Fibroblast of lung (primary cell): ENCODE data around the gene BFSP2. TPM values are rescaled to one million over a fixed set of nuclear protein-coding genes. Genes with fewer than 3 reads are reported as not detected.

Source experiments
- DNase-seq, 2 donors: peaks; one replicate each; pipeline versions ENCODE4 v3.0.0 to v3.0.0-alpha.2; 2010; ENCODE audit warnings: low read depth in 2 of 2
- H2AFZ ChIP-seq: 2 replicates; pipeline ENCODE4 v1.5.1; 2012; ENCODE audit warnings: low read length, control low read depth, inconsistent platforms
- H3K27ac ChIP-seq: 2 replicates; pipeline ENCODE4 v1.5.1; 2011; ENCODE audit warnings: low read length, control low read depth; ENCODE audit not compliant: insufficient read depth
- H3K27me3 ChIP-seq: 2 replicates; pipeline ENCODE4 v1.5.1; 2011; ENCODE audit warnings: mild to moderate bottlenecking, low read length; ENCODE audit not compliant: control insufficient read depth, insufficient read depth
- H3K36me3 ChIP-seq: 2 replicates; pipeline ENCODE4 v1.5.1; 2011; ENCODE audit warnings: low read length; ENCODE audit not compliant: control insufficient read depth, insufficient read depth
- H3K4me1 ChIP-seq: 2 replicates; pipeline ENCODE4 v1.5.1; 2011; ENCODE audit warnings: low read length; ENCODE audit not compliant: control insufficient read depth, insufficient read depth; ENCODE audit errors: extremely low read depth
- H3K4me2 ChIP-seq: 2 replicates; pipeline ENCODE4 v1.5.1; 2011; ENCODE audit warnings: low read length, control low read depth; ENCODE audit not compliant: insufficient read depth; ENCODE audit errors: extremely low read depth
- H3K4me3 ChIP-seq, 4 experiments: fragments of 200-600 bp in 1 of 4; sonication (generic) in 1 of 4; replicated peaks in 1 of 4; 2 replicates each; pipeline ENCODE4 v1.5.1; 2011 to 2016; ENCODE audit warnings: low read length in 4 of 4, low read depth in 3 of 4, mild to moderate bottlenecking in 3 of 4, control low read depth in 2 of 4, inconsistent platforms in 1 of 4, mixed read lengths in 1 of 4; ENCODE audit not compliant: insufficient read depth in 1 of 4; ENCODE audit errors: control extremely low read depth in 1 of 4
- H3K79me2 ChIP-seq: 2 replicates; pipeline ENCODE4 v1.5.1; 2012; ENCODE audit warnings: mild to moderate bottlenecking, low read length, inconsistent platforms; ENCODE audit not compliant: control insufficient read depth, insufficient read depth
- H3K9ac ChIP-seq: 2 replicates; pipeline ENCODE4 v1.5.1; 2011; ENCODE audit warnings: mild to moderate bottlenecking, low read length, control low read depth; ENCODE audit not compliant: insufficient read depth
- H3K9me3 ChIP-seq: 2 replicates; pipeline ENCODE4 v1.5.1; 2012; ENCODE audit warnings: low read depth, low read length; ENCODE audit not compliant: control insufficient read depth, insufficient read depth
- H4K20me1 ChIP-seq: 2 replicates; pipeline ENCODE4 v1.5.1; 2011; ENCODE audit warnings: low read length; ENCODE audit not compliant: control insufficient read depth, insufficient read depth; ENCODE audit errors: extremely low read depth
- EZH2 ChIP-seq: IDR thresholded peaks from 2 replicates; pipeline ENCODE4 v1.5.1; 2012; ENCODE audit warnings: low read length, control low read depth, mild to moderate bottlenecking; ENCODE audit errors: missing control alignments
- polyA plus RNA-seq, 2 donors: library from polyadenylated mRNA; depleted of rRNA in 1 of 2; stranded (reverse) in 1 of 2; unstranded in 1 of 2; fragments of >200 nt; gene quantifications; 2 replicates each; pipeline ENCODE4 v1.2.1, GENCODE V29; 2011 to 2012; ENCODE audit warnings: missing spikeins in 1 of 2
- total RNA-seq: library from RNA; depleted of rRNA; stranded (reverse); fragments of >200 nt; gene quantifications from 2 replicates; pipeline ENCODE4 v1.2.1, GENCODE V29; 2014
- TF ChIP-seq, protein P1 (sequence below), 2 donors: IDR thresholded peaks in 1 of 2; conservative IDR thresholded peaks in 1 of 2; 1 replicate in 1 of 2; 2 replicates in 1 of 2; pipeline ENCODE4 v1.5.1; 2011 to 2012; ENCODE audit warnings: low read length in 2 of 2, control low read depth in 1 of 2, inconsistent platforms in 1 of 2, low read depth in 1 of 2, mild to moderate bottlenecking in 1 of 2

Gene BFSP2
- total and polyA plus RNA-seq, 2 donors (not counting 1 experiment from before 2014, with no cell fraction given) = not detected

GRCh38 chr3:133371181-133371580, 28.7 kb upstream of the BFSP2 start:
- H3K36me3 ChIP-seq = no peaks in the 10 kb centered on the region
- H4K20me1 ChIP-seq = no peaks in the 10 kb centered on the region
- no peak overlapping the region for H3K9ac ChIP-seq
- H3K79me2 ChIP-seq = no peaks in the 10 kb centered on the region
- H3K27ac ChIP-seq = no peak overlapping the region
- TF ChIP-seq, protein P1, sequence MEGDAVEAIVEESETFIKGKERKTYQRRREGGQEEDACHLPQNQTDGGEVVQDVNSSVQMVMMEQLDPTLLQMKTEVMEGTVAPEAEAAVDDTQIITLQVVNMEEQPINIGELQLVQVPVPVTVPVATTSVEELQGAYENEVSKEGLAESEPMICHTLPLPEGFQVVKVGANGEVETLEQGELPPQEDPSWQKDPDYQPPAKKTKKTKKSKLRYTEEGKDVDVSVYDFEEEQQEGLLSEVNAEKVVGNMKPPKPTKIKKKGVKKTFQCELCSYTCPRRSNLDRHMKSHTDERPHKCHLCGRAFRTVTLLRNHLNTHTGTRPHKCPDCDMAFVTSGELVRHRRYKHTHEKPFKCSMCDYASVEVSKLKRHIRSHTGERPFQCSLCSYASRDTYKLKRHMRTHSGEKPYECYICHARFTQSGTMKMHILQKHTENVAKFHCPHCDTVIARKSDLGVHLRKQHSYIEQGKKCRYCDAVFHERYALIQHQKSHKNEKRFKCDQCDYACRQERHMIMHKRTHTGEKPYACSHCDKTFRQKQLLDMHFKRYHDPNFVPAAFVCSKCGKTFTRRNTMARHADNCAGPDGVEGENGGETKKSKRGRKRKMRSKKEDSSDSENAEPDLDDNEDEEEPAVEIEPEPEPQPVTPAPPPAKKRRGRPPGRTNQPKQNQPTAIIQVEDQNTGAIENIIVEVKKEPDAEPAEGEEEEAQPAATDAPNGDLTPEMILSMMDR (conservative IDR thresholded peaks at IDR 0.05 in 1 of 2, IDR thresholded peaks at IDR 0.05 in 1 of 2; ENCODE audit: low read depth in 1 of 2, low read length in 2 of 2) = no peak
- TF ChIP-seq EZH2 = no peak
- no peak overlapping the region for H3K4me3 ChIP-seq
- no peaks in the 10 kb centered on the region for H3K27me3 ChIP-seq
- no peaks in the 10 kb centered on the region for H3K9me3 ChIP-seq
- no peak overlapping the region for H3K4me2 ChIP-seq
- H2AFZ ChIP-seq = no peak overlapping the region
- DNase-seq = no peak
- H3K4me1 ChIP-seq = no peaks in the 10 kb centered on the region

DNA sequence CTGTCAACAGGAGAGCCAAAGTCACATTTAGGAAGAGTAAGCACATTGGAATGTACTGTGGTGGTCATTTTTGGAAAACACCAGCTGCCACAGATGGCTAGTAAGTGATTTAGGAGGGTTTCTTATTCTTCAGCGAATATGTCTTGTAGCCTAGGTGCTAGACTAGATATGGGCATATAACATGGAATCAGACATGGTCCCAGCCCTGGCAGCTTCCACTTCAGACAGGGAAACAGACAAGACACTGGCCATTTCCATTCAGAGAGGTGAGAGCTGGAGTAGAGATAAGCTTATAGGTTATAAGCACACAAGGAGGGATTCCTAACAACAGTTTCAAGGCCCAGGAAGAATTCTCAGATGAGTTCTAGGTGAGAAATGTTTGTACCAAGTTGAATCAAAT, 28.2 kb upstream of the BFSP2 start:
- TF ChIP-seq EZH2 = no peak
- TF ChIP-seq, protein P1 (conservative IDR thresholded peaks at IDR 0.05 in 1 of 2, IDR thresholded peaks at IDR 0.05 in 1 of 2; ENCODE audit: low read depth in 1 of 2, low read length in 2 of 2) = no peak
- no peak for DNase-seq
- H3K27me3 ChIP-seq = no peaks in the 10 kb centered on the region
- no peaks in the 10 kb centered on the region for H4K20me1 ChIP-seq
- no peak overlapping the region for H3K4me3 ChIP-seq
- no peaks in the 10 kb centered on the region for H3K79me2 ChIP-seq
- H3K36me3 ChIP-seq = no peaks in the 10 kb centered on the region
- H3K9me3 ChIP-seq = no peaks in the 10 kb centered on the region
- no peak overlapping the region for H3K9ac ChIP-seq
- no peak overlapping the region for H2AFZ ChIP-seq
- no peaks in the 10 kb centered on the region for H3K4me1 ChIP-seq
- no peak overlapping the region for H3K4me2 ChIP-seq
- no peak overlapping the region for H3K27ac ChIP-seq

DNA sequence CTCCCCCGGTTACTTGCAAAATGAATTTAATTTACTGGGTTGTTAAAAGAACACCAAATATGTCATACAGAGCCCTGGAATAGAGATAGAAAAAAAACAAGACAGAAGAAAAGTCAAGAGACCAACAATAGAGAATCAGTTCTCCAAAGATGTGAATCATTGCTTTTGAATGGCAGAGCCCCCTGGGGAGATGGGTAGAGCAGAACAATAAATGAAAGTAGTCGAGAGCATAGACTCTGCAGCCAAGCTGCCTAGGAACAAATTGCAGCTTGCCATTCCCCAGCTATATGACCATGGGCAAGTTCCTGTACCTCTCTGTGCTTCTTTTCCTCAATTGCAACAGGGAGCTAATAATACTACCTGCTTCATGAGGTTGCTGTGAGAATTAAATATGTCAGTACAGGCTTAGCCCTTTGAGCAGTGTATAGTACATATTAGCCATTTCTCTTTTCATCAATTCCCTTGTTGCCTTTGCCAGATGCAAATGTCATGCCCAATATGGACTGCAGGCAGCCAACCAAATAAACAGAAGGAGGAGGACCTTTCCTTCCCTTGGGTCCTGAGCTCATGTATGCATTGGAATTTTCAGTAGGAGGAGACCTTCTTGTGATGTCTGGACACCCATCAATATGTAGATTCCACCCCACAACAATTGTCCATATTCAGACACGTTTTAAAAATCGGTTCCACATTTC, 25.0 kb upstream of the BFSP2 start:
- no peaks in the 10 kb centered on the region for H3K4me1 ChIP-seq
- H2AFZ ChIP-seq = no peak overlapping the region
- no peaks in the 10 kb centered on the region for H4K20me1 ChIP-seq
- no peak overlapping the region for H3K9ac ChIP-seq
- H3K27me3 ChIP-seq = no peaks in the 10 kb centered on the region
- H3K9me3 ChIP-seq = no peaks in the 10 kb centered on the region
- no peak for TF ChIP-seq EZH2
- TF ChIP-seq, protein P1 (conservative IDR thresholded peaks at IDR 0.05 in 1 of 2, IDR thresholded peaks at IDR 0.05 in 1 of 2; ENCODE audit: low read depth in 1 of 2, low read length in 2 of 2) = no peak
- no peak overlapping the region for H3K4me3 ChIP-seq
- no peak overlapping the region for H3K27ac ChIP-seq
- H3K36me3 ChIP-seq = no peaks in the 10 kb centered on the region
- no peaks in the 10 kb centered on the region for H3K79me2 ChIP-seq
- H3K4me2 ChIP-seq = no peak overlapping the region
- no peak for DNase-seq
